Activated CD4-positive, alpha-beta memory T cell treated with anti-CD3 and anti-CD28 coated beads, Interleukin-2, amount 10 ng/mL, durations not matched to agents 7 days and 5 days (primary cell): ENCODE results near the gene F8A2. TPM values are rescaled to one million over a fixed set of nuclear protein-coding genes. Genes with fewer than 3 reads are reported as not detected.
A peak's percentile ranks its signal among the peaks of the same experiment; 100 is the strongest.
"Not testable (repeated sequence)": the region's sequence is repeated elsewhere in the genome, so short reads cannot be mapped to it uniquely, and the experiment has no call there.

ENCODE experiments used
- CTCF ChIA-PET: fragments of 350-600 bp; sonication (Branson Sonifier 250); formaldehyde crosslinking; loops from one replicate; lab custom pipeline; 2021; ENCODE audit warnings: antibody characterized with exemption, inconsistent platforms; lab: Charles Lee
- POLR2A ChIA-PET: fragments of 350-600 bp; sonication (Branson Sonifier 250); formaldehyde crosslinking; loops from one replicate; lab custom pipeline; 2021; ENCODE audit warnings: antibody characterized with exemption; lab: Charles Lee
- DNase-seq: peaks from one replicate; pipeline ENCODE4 v3.0.0-alpha.2; 2020
- H3K27ac Mint-ChIP-seq: one replicate; pipeline ENCODE4 v1.8.0; 2021; ENCODE audit warnings: mild to moderate bottlenecking, mixed read lengths
- H3K27me3 Mint-ChIP-seq: one replicate; pipeline ENCODE4 v1.8.0; 2021; ENCODE audit warnings: mixed read lengths
- H3K36me3 Mint-ChIP-seq: one replicate; pipeline ENCODE4 v1.8.0; 2021; ENCODE audit warnings: low read depth, mixed read lengths
- H3K4me1 Mint-ChIP-seq: one replicate; pipeline ENCODE4 v1.8.0; 2021; ENCODE audit warnings: mixed read lengths
- H3K4me3 Mint-ChIP-seq: one replicate; pipeline ENCODE4 v1.8.0; 2021; ENCODE audit warnings: mild to moderate bottlenecking, mixed read lengths
- H3K9me3 Mint-ChIP-seq: one replicate; pipeline ENCODE4 v1.8.0; 2021; ENCODE audit warnings: mixed read lengths
- total RNA-seq, 2 experiments: library from RNA; stranded (reverse); gene quantifications; one replicate each; pipeline ENCODE4 v1.2.3, GENCODE V29; 2021

The F8A2 gene
- total RNA-seq: not detected

GRCh38 chrX:155381843-155382528 is at the start of gene F8A2:
F8A2 (plus strand) TSS chrX:155382095; CDS start chrX:155382115, 20 bp downstream.
- H3K9me3 Mint-ChIP-seq, CTCF ChIA-PET, H3K27me3 Mint-ChIP-seq, H3K4me3 Mint-ChIP-seq, H3K4me1 Mint-ChIP-seq, DNase-seq, H3K27ac Mint-ChIP-seq, H3K36me3 Mint-ChIP-seq, POLR2A ChIA-PET: not testable (repeated sequence)

DNA sequence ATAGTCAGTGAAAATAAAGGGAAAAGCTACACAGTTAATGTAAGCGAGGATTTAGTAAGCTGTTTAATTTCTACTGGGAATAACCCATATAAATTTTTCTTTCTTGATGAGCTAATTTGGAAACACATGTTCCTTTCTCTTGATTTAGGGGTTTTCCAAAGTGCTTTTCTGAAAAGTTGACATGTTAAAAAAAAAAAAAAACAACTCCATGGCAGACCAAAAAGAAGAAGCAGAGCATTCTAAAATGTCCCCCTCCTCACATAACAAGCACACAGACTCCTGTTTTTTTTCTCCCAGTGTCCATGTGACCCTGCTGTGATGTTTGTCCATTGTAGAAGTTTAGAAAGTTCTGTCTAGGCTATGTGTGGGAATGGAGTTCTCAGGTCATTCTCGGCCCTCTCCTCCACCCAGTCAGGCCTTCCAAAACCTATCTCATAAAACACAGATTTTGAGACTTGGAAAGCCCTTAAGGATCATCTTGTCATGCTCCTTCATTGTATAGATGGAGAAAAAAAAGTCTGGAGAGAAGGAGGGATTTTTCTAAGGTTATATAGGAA is 48.3 kb upstream of the F8A2 start:
- Mint-ChIP-seq H3K9me3 (no peaks in the 10 kb centered on the region), H3K27ac (no peak overlapping the region), H3K4me1 (no peaks in the 10 kb centered on the region), H3K36me3 (no peaks in the 10 kb centered on the region), H3K4me3 (no peak overlapping the region), H3K27me3 (no peaks in the 10 kb centered on the region)
- no peak for DNase-seq
- ChIA-PET CTCF (no interaction called here), POLR2A (no interaction called here)

DNA sequence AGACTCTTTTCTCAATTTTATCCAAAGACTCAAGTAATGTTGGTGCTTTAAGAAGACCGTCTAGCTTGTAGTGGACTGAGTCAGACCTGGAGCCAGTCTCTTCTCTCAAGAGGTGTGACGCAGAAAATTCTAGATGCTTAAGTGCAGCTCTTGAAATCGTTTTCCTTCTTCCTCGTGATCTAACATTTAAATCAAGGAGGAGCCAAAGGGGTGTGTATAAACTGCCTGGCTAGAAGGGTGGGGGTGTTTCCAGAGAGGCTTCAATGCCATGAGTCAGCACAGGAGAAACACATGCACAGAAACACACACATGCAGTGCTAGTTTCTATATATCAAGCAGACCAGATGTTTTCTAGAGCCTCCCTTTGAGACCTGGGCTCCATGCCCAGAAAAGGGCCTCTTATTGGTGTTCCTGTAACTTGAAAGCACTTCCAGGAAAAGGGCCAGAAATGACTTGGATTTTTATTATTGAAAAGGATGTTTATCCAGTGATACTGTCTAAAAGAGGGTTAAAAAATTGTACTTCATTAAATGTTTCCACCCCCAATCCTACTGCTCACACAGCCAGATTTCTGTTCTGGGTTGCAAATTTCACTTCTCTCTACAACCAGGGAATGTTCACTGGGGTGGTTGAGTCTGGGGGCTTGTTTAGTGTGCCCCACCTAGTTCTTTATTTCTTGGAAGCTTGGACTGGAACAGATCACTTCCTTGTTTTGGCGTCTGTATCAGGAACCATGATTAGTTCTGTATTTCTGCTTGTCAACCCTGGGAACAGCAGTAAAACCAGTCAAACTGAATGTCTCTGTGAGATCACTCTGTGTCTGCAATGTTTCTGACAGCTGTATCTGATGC is 47.2 kb upstream of the F8A2 start, which contains the start of gene CLIC2:
CLIC2 (minus strand) TSS at position 129 of the 851 bp plus-strand sequence. CDS start 187 bp downstream, outside the sequence.
- CTCF ChIA-PET: no interaction called here
- Mint-ChIP-seq H3K4me3 (no peak within 1 kb of the TSS), H3K9me3 (no peaks in the 10 kb centered on the region)

DNA sequence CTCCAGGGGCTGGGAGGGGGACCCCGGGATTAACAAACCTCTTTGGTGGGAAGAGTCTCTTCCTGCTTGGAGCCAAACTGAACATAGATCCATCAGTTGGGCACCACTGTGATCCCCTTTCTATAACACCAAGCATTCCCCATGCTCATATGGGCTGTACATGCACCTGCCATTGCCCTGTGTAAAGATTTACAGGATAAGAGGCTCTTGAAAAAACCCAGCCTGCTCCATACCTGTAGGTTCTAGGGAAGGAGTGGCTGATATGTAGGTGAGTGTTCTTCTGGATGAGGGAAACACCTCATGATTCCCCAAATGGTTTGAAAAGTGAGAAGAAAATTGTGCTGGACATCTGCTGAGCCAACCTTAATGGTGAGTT is 46.6 kb upstream of the F8A2 start:
- H3K27ac Mint-ChIP-seq, POLR2A ChIA-PET, H3K27me3 Mint-ChIP-seq, DNase-seq, CTCF ChIA-PET, H3K9me3 Mint-ChIP-seq, H3K36me3 Mint-ChIP-seq, H3K4me3 Mint-ChIP-seq, H3K4me1 Mint-ChIP-seq: not testable (repeated sequence)

More for the DNA sequence above, 47.2 kb upstream of the F8A2 start, which contains the start of gene CLIC2:
- DNase-seq: no peak
- Mint-ChIP-seq H3K36me3 (no peaks in the 10 kb centered on the region), H3K27ac (no peak within 1 kb of the TSS), H3K4me1 (no peaks in the 10 kb centered on the region), H3K27me3 (no peaks in the 10 kb centered on the region)
- POLR2A ChIA-PET: no interaction called here

- H3K27ac Mint-ChIP-seq: not testable (repeated sequence)
Measured at GRCh38 chrX:155345689-155346088, 36.2 kb upstream of the F8A2 start.

GRCh38 chrX:155349448-155349847 is 32.4 kb upstream of the F8A2 start:
- H3K27ac Mint-ChIP-seq, H3K36me3 Mint-ChIP-seq, POLR2A ChIA-PET, H3K4me3 Mint-ChIP-seq, DNase-seq, H3K9me3 Mint-ChIP-seq, CTCF ChIA-PET, H3K4me1 Mint-ChIP-seq, H3K27me3 Mint-ChIP-seq: not testable (repeated sequence)

More at GRCh38 chrX:155345689-155346088, 36.2 kb upstream of the F8A2 start:
- CTCF ChIA-PET, H3K4me3 Mint-ChIP-seq, POLR2A ChIA-PET, DNase-seq, H3K9me3 Mint-ChIP-seq, H3K4me1 Mint-ChIP-seq, H3K27me3 Mint-ChIP-seq, H3K36me3 Mint-ChIP-seq: not testable (repeated sequence)

DNA sequence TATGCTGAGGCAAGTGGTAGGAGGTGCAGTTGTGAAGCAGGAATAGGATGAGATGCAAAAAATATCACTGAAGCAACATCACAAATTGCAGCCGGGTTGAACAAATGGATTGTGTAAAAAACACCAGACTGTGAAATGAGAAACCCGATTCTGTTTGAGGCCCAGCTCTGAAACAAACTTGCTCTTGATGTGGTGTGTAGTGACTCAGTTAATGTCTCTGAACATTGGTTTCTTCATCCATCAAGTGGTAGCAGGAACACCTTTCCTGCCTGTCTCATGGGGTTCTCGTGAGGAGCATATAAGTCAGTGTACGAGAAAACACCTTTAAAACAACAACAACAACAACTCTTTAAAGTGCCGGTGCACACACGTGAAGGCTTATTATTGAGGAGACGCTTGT is 18.2 kb upstream of the F8A2 start:
- POLR2A ChIA-PET, H3K27ac Mint-ChIP-seq, H3K36me3 Mint-ChIP-seq, DNase-seq, H3K4me3 Mint-ChIP-seq, CTCF ChIA-PET, H3K9me3 Mint-ChIP-seq, H3K27me3 Mint-ChIP-seq, H3K4me1 Mint-ChIP-seq: not testable (repeated sequence)

DNA sequence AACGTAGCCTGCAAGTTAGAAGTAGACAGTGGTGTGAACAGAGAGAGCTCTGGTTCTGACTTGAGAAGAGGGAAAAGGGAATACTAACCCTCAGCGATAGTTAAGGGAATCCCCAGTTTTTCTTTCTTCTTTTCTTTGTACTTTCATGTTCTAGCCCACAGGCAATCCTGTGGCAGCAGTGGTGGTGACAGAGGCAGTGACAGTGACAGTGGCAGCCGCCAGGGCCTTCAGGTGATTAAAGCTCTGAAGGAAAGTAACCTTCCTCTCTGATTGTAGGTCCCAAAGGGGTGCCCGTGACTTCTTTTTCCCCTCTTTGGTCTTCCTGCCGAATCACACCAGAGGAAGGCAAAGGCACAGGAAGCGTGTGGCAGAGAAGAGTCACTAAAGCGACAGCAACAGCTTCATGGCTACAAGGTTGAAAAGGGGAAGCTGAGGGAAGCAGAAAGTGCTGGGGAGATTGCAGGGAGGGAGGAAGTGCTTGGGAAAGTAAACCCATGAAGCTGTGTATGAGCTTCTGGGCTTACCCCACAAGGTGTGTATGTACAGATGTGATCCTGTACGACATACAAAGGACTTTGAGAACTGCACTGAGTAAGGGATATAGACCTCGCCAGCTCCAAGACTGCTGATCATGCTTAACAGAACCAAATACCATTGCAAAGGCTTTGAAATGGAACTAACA is 8.0 kb upstream of the F8A2 start:
- CTCF ChIA-PET, H3K27ac Mint-ChIP-seq, H3K4me3 Mint-ChIP-seq, H3K36me3 Mint-ChIP-seq, H3K27me3 Mint-ChIP-seq, H3K9me3 Mint-ChIP-seq, DNase-seq, H3K4me1 Mint-ChIP-seq, POLR2A ChIA-PET: not testable (repeated sequence)

DNA sequence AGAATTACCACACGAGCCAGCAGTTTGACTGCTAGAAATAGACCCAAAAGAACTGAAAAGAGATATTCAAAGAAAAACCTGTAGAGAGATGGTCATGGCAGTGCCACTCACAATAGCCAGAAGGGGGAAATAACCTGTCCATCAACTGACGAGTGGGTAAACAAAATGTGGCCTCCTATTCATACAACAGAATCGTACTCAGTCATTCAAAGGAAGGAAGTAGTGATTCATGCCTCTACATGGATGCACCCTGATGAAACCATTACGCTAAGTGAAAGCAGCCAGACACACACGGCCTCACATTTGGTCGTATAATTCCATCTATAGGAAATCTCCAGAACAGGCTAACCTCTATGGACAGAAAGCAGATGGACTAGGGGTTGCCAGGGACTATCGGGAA is 2.1 kb upstream of the F8A2 start:
- H3K27me3 Mint-ChIP-seq, H3K36me3 Mint-ChIP-seq, H3K9me3 Mint-ChIP-seq, H3K4me3 Mint-ChIP-seq, H3K4me1 Mint-ChIP-seq, CTCF ChIA-PET, POLR2A ChIA-PET, H3K27ac Mint-ChIP-seq, DNase-seq: not testable (repeated sequence)

DNA sequence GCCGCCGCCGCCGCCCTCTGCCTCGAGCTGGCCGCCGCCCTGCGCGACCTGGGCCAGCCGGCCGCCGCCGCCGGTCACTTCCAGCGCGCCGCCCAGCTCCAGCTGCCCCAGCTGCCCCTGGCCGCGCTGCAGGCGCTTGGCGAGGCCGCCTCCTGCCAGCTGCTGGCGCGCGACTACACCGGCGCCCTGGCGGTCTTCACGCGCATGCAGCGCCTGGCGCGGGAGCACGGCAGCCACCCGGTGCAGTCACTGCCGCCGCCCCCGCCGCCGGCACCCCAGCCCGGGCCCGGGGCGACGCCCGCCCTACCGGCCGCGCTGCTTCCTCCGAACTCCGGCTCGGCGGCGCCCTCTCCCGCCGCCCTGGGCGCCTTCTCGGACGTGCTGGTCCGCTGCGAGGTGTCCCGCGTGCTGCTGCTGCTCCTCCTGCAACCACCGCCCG is 653 bp downstream of the F8A2 start:
- H3K4me1 Mint-ChIP-seq, H3K36me3 Mint-ChIP-seq, CTCF ChIA-PET, H3K27ac Mint-ChIP-seq, DNase-seq, H3K27me3 Mint-ChIP-seq, H3K9me3 Mint-ChIP-seq, POLR2A ChIA-PET, H3K4me3 Mint-ChIP-seq: not testable (repeated sequence)

DNA sequence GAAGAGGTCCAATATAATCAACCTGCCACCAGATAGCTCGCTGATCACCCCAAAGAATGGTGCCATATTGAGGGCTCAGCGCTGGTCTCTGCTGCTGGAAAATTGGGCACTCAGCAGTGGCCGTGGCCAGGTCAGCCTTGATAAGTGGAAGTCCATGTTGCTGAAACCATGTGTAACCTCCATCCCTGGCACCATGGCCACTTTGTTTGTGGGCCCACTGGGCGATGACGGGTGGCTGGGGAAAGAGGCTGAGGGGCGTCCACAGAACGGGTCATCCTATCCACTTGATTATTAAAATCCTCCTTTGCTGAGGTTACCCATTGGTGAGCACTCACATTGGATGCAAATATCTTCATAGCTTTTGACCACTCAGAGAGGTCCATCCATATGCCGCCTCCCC is 7.7 kb downstream of the F8A2 start:
- CTCF ChIA-PET: no interaction called here
- POLR2A ChIA-PET: no interaction called here
- H3K27ac Mint-ChIP-seq: no peak overlapping the region

GRCh38 chrX:155394747-155395276 is 12.9 kb downstream of the F8A2 start:
- H3K27me3 Mint-ChIP-seq, POLR2A ChIA-PET, H3K4me3 Mint-ChIP-seq, CTCF ChIA-PET, H3K9me3 Mint-ChIP-seq: not testable (repeated sequence)
- peaks cover 19% of the 10 kb centered on the region for H3K36me3 Mint-ChIP-seq
- H3K4me1 Mint-ChIP-seq: peaks cover 21% of the 10 kb centered on the region
- H3K27ac Mint-ChIP-seq: peak overlapping the region; percentile 56
- peak; percentile 45 for DNase-seq

More for the DNA sequence above, 7.7 kb downstream of the F8A2 start:
- Mint-ChIP-seq H3K4me3 (no peak overlapping the region), H3K27me3 (no peaks in the 10 kb centered on the region), H3K36me3 (peaks cover 39% of the 10 kb centered on the region), H3K4me1 (peaks cover 25% of the 10 kb centered on the region), H3K9me3 (peaks cover 15% of the 10 kb centered on the region)
- DNase-seq: no peak

DNA sequence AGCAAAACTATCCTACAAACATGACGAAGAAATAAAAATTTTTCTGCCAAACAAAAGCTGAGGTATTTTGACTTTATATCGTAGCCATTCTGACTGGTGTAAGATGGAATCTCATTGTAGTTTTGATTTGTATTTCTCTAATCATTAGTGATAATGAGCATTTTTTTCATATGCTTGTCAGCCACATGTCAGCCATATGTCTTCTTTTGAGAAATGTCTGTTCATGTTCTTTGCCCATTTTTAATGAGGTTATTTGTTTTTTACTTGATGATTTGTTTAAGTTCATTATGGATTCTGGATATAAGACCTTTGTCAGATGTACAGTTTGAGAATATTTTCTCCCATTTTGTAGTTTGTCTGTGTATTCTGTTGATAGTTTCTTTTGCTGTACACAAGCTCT is 24.5 kb downstream of the F8A2 start:
- ChIA-PET CTCF (interaction anchor here (0.6 kb wide), 1 partner anchor 320 kb away, joined by 4 read pairs; no protein-coding TSS in a partner anchor), POLR2A (no interaction called here)
- Mint-ChIP-seq H3K4me1 (no peaks in the 10 kb centered on the region), H3K27ac (no peak overlapping the region), H3K4me3 (no peak overlapping the region), H3K36me3 (no peaks in the 10 kb centered on the region), H3K27me3 (no peaks in the 10 kb centered on the region), H3K9me3 (peaks cover 12% of the 10 kb centered on the region)
- DNase-seq: no peak
